ENCODE measurements around the gene BPIFB1.

DNA sequence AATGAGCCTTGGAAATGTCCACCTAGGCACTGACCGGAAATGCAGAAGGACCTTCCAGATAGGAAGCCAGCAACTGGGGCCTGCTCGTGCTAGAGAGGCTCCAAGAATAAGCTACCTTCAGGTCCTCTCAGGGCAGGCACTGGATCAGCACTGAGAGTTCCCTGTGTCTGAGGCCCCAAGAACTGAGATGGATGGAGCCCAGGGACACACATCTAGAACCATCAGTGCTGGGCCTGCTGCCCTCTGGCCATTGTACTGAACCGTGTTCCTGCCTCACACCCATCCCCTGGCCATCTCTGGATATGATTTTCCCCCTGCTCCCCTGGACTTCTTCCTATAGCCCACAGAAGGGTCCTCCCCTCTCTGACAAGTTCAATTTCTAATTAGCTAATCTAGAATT is 36.9 kb upstream of the BPIFB1 start:
- TF ChIP-seq, protein P1, sequence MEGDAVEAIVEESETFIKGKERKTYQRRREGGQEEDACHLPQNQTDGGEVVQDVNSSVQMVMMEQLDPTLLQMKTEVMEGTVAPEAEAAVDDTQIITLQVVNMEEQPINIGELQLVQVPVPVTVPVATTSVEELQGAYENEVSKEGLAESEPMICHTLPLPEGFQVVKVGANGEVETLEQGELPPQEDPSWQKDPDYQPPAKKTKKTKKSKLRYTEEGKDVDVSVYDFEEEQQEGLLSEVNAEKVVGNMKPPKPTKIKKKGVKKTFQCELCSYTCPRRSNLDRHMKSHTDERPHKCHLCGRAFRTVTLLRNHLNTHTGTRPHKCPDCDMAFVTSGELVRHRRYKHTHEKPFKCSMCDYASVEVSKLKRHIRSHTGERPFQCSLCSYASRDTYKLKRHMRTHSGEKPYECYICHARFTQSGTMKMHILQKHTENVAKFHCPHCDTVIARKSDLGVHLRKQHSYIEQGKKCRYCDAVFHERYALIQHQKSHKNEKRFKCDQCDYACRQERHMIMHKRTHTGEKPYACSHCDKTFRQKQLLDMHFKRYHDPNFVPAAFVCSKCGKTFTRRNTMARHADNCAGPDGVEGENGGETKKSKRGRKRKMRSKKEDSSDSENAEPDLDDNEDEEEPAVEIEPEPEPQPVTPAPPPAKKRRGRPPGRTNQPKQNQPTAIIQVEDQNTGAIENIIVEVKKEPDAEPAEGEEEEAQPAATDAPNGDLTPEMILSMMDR (IDR thresholded peaks at IDR 0.05): no peak
- TF ChIP-seq POLR2AphosphoS5 (IDR thresholded peaks at IDR 0.05; ENCODE audit: low read depth, low read length): no peak
- TF ChIP-seq REST (IDR thresholded peaks at IDR 0.05; ENCODE audit: insufficient read depth in 1 of 2, low read depth in 2 of 2, low read length in 1 of 2): no peak
